WERI-Rb-1 (cell line): ENCODE measurements around the gene FAM13A.

Experiments
- DNase-seq: peaks from one replicate; pipeline ENCODE4 v3.0.0-alpha.2; 2020
- H3K27ac ChIP-seq: fragments of 250-450 bp; sonication (Bioruptor Pico); 2 replicates; pipeline ENCODE4 v1.5.1; 2020; ENCODE audit warnings: mild to moderate bottlenecking, moderate library complexity
- H3K27me3 ChIP-seq: fragments of 250-450 bp; sonication (Bioruptor Pico); 2 replicates; pipeline ENCODE4 v1.5.1; 2021; ENCODE audit warnings: mild to moderate bottlenecking, low read depth, moderate library complexity; ENCODE audit not compliant: insufficient read depth, severe bottlenecking
- H3K36me3 ChIP-seq: fragments of 250-450 bp; sonication (Bioruptor Pico); 2 replicates; pipeline ENCODE4 v1.5.1; 2020; ENCODE audit warnings: mild to moderate bottlenecking, moderate library complexity
- H3K4me3 ChIP-seq: 2 replicates; pipeline ENCODE4 v1.5.1; 2011; ENCODE audit warnings: low read depth, mild to moderate bottlenecking, control low read depth, low read length
- H3K9me3 ChIP-seq: fragments of 250-450 bp; sonication (Bioruptor Pico); 2 replicates; pipeline ENCODE4 v1.5.1; 2021; ENCODE audit warnings: mild to moderate bottlenecking, moderate library complexity; ENCODE audit not compliant: severe bottlenecking
- CTCF ChIP-seq: IDR thresholded peaks from 2 replicates; pipeline ENCODE4 v1.5.1; 2011; ENCODE audit warnings: low read depth, mild to moderate bottlenecking, control low read depth, inconsistent platforms, low read length

The FAM13A gene

GRCh38 chr4:88753658-88754571 lies 303.1 kb downstream of the FAM13A start:
- H3K9me3 ChIP-seq, result no peaks in the 10 kb centered on the region
- no peak for TF ChIP-seq CTCF
- peaks cover 4% of the 10 kb centered on the region for H3K36me3 ChIP-seq
- no peak for DNase-seq
- H3K27ac ChIP-seq, result no peak overlapping the region
- H3K27me3 ChIP-seq, result no peaks in the 10 kb centered on the region
- no peak overlapping the region for H3K4me3 ChIP-seq

GRCh38 chr4:88752754-88753153 lies 304.2 kb downstream of the FAM13A start:
- Histone ChIP-seq H3K27me3 (no peaks in the 10 kb centered on the region), H3K27ac (no peak overlapping the region), H3K36me3 (peaks cover 13% of the 10 kb centered on the region), H3K4me3 (no peak overlapping the region), H3K9me3 (no peaks in the 10 kb centered on the region)
- peak; percentile 19; the same call in 1 of the 2 replicates for TF ChIP-seq CTCF
- peak; percentile 32 for DNase-seq

- H3K36me3 ChIP-seq, result peaks cover 15% of the 10 kb centered on the region
- H3K9me3 ChIP-seq, result no peaks in the 10 kb centered on the region
- no peak overlapping the region for H3K27ac ChIP-seq
- no peak for TF ChIP-seq CTCF
- H3K4me3 ChIP-seq, result no peak overlapping the region
- DNase-seq, result no peak
- H3K27me3 ChIP-seq, result no peaks in the 10 kb centered on the region
These were observed 304.9 kb downstream of the FAM13A start for GRCh38 chr4:88752076-88752463.

GRCh38 chr4:88751258-88752075 lies 305.5 kb downstream of the FAM13A start:
- no peak overlapping the region for H3K27ac ChIP-seq
- no peak for TF ChIP-seq CTCF
- no peak overlapping the region for H3K4me3 ChIP-seq
- H3K9me3 ChIP-seq, result no peaks in the 10 kb centered on the region
- DNase-seq, result no peak
- H3K27me3 ChIP-seq, result no peaks in the 10 kb centered on the region
- peaks cover 17% of the 10 kb centered on the region for H3K36me3 ChIP-seq

- TF ChIP-seq CTCF, result no peak
- Histone ChIP-seq H3K4me3 (no peak overlapping the region), H3K27ac (no peak overlapping the region), H3K27me3 (no peaks in the 10 kb centered on the region), H3K9me3 (no peaks in the 10 kb centered on the region), H3K36me3 (peaks cover 17% of the 10 kb centered on the region)
- no peak for DNase-seq
These were observed 306.6 kb downstream of the FAM13A start for GRCh38 chr4:88750369-88750768.
